ENCODE results near the gene ATP8A2. TPM values are rescaled to one million over a fixed set of nuclear protein-coding genes. Genes with fewer than 3 reads are reported as not detected.

Gene ATP8A2
- total RNA-seq, 1 experiment from 2014 or later, result 0.26 TPM

DNA sequence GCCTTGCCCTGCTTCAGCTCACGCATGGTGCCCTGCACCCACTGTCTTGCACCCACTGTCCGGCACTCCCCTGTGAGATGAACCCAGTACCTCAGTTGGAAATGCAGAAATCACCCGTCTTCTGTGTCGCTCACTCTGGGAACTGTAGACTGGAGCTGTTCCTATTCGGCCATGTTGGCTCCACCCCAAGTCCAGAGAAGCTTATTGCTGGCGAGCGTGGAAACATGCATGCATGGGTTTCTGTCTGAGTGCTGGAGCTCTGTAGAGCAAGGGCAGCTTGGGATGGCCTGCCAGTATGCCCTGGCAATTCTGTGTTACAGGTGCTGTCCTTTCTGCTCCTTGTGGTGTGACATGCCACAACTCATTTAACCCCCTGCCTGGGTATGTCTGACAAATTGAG is 527.2 kb downstream of the ATP8A2 start:
- H3K27ac Mint-ChIP-seq (ENCODE audit: low read depth, unreplicated experiment), result no peak overlapping the region
- no TSS peak for BruUV-seq (replicated peaks)
- POLR2A ChIA-PET, result interaction anchor here (0.6 to 0.7 kb wide), 2 partner anchors 38 to 64 kb away, joined by 3 to 4 read pairs; no protein-coding TSS in a partner anchor
- H3K9me3 Mint-ChIP-seq (ENCODE audit: unreplicated experiment), result peaks cover 9% of the 10 kb centered on the region
- intact Hi-C loops (cut with micrococcal nuclease), result no loop called here
- TF ChIP-seq, protein P1, sequence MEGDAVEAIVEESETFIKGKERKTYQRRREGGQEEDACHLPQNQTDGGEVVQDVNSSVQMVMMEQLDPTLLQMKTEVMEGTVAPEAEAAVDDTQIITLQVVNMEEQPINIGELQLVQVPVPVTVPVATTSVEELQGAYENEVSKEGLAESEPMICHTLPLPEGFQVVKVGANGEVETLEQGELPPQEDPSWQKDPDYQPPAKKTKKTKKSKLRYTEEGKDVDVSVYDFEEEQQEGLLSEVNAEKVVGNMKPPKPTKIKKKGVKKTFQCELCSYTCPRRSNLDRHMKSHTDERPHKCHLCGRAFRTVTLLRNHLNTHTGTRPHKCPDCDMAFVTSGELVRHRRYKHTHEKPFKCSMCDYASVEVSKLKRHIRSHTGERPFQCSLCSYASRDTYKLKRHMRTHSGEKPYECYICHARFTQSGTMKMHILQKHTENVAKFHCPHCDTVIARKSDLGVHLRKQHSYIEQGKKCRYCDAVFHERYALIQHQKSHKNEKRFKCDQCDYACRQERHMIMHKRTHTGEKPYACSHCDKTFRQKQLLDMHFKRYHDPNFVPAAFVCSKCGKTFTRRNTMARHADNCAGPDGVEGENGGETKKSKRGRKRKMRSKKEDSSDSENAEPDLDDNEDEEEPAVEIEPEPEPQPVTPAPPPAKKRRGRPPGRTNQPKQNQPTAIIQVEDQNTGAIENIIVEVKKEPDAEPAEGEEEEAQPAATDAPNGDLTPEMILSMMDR (IDR thresholded peaks at IDR 0.05; ENCODE audit: unreplicated experiment), result no peak
- CTCF ChIA-PET, result interaction anchor here (0.6 kb wide), 1 partner anchor 496 kb away, joined by 3 read pairs; no protein-coding TSS in a partner anchor
- peaks cover 19% of the 10 kb centered on the region for H3K4me1 Mint-ChIP-seq (ENCODE audit: insufficient read depth, unreplicated experiment)
- H3K4me3 Mint-ChIP-seq (ENCODE audit: unreplicated experiment), result no peak overlapping the region
- H3K27me3 Mint-ChIP-seq (ENCODE audit: insufficient read depth, unreplicated experiment), result no peaks in the 10 kb centered on the region
- DNase-seq (ENCODE audit: unreplicated experiment), result no peak
- H3K36me3 Mint-ChIP-seq (ENCODE audit: insufficient read depth, unreplicated experiment), result peaks cover 6% of the 10 kb centered on the region

DNA sequence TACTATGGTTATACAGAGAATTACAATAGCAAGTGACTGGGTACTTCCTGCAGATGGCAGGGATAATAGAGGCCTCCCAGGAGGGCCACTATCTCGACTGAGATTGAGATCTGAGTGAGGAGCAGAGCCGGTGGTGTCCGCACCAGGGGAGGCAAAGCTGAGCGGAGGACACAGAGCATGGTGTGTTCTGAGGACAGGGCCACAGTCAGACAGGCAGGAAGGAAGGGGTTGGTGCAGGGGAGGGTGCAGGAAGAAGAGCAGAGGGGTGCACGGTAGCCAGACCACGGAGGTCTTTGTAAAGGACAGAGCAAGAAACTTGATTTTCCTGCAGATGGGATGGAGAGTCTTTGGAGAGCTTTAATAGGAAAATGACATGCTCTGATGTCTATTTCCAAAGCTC is 527.7 kb downstream of the ATP8A2 start:
- Mint-ChIP-seq H3K36me3 (ENCODE audit: insufficient read depth, unreplicated experiment) (peaks cover 6% of the 10 kb centered on the region), H3K4me1 (ENCODE audit: insufficient read depth, unreplicated experiment) (peaks cover 19% of the 10 kb centered on the region), H3K4me3 (ENCODE audit: unreplicated experiment) (no peak overlapping the region), H3K9me3 (ENCODE audit: unreplicated experiment) (peaks cover 9% of the 10 kb centered on the region), H3K27me3 (ENCODE audit: insufficient read depth, unreplicated experiment) (no peaks in the 10 kb centered on the region), H3K27ac (ENCODE audit: low read depth, unreplicated experiment) (peak overlapping the region; percentile 80)
- TF ChIP-seq, protein P1 (IDR thresholded peaks at IDR 0.05; ENCODE audit: unreplicated experiment), result no peak
- POLR2A ChIA-PET, result interaction anchor here (0.6 to 1.3 kb wide), 4 partner anchors 9 to 65 kb away, joined by 3 to 4 read pairs (median 4); no protein-coding TSS in a partner anchor
- BruUV-seq (replicated peaks), result no TSS peak
- intact Hi-C loops (cut with micrococcal nuclease), result no loop called here
- no peak for DNase-seq (ENCODE audit: unreplicated experiment)
- CTCF ChIA-PET, result interaction anchor here (0.6 kb wide), 2 partner anchors 108 to 495 kb away, joined by 3 read pairs; no protein-coding TSS in a partner anchor

DNA sequence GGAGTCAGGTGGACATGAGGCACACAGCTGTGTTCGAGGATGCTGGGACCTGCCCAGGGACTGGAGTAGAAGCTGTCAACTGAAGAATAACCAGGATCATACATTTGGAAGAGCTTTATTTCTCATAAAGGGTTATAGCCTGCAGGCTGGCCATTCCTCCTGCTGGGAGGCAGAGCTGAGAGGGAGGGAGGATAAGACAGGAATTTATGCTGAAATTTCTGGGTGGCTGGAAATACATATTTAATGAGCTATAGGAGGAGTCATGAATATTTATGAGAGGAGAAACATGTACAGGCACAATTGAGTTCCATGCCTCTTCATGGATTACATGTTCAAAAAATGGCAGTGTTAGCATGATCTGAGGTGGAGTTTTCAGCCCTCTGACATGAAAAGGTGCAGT is 528.2 kb downstream of the ATP8A2 start:
- Mint-ChIP-seq H3K27me3 (ENCODE audit: insufficient read depth, unreplicated experiment) (no peaks in the 10 kb centered on the region), H3K4me3 (ENCODE audit: unreplicated experiment) (no peak overlapping the region), H3K9me3 (ENCODE audit: unreplicated experiment) (peaks cover 9% of the 10 kb centered on the region), H3K4me1 (ENCODE audit: insufficient read depth, unreplicated experiment) (peaks cover 19% of the 10 kb centered on the region), H3K27ac (ENCODE audit: low read depth, unreplicated experiment) (peak overlapping the region; percentile 80), H3K36me3 (ENCODE audit: insufficient read depth, unreplicated experiment) (peaks cover 6% of the 10 kb centered on the region)
- ChIA-PET CTCF (interaction anchor here (0.6 kb wide), 1 partner anchor 107 kb away, joined by 3 read pairs; no protein-coding TSS in a partner anchor), POLR2A (interaction anchor here (1.2 to 1.3 kb wide), 2 partner anchors 9 to 13 kb away, joined by 3 to 4 read pairs; no protein-coding TSS in a partner anchor)
- TF ChIP-seq, protein P1 (IDR thresholded peaks at IDR 0.05; ENCODE audit: unreplicated experiment), result no peak
- intact Hi-C loops (cut with micrococcal nuclease), result loop anchor here (10.0 kb wide), 1 partner anchor 165 kb away; no protein-coding TSS in a partner anchor
- no TSS peak for BruUV-seq (replicated peaks)
- DNase-seq (ENCODE audit: unreplicated experiment), result no peak

DNA sequence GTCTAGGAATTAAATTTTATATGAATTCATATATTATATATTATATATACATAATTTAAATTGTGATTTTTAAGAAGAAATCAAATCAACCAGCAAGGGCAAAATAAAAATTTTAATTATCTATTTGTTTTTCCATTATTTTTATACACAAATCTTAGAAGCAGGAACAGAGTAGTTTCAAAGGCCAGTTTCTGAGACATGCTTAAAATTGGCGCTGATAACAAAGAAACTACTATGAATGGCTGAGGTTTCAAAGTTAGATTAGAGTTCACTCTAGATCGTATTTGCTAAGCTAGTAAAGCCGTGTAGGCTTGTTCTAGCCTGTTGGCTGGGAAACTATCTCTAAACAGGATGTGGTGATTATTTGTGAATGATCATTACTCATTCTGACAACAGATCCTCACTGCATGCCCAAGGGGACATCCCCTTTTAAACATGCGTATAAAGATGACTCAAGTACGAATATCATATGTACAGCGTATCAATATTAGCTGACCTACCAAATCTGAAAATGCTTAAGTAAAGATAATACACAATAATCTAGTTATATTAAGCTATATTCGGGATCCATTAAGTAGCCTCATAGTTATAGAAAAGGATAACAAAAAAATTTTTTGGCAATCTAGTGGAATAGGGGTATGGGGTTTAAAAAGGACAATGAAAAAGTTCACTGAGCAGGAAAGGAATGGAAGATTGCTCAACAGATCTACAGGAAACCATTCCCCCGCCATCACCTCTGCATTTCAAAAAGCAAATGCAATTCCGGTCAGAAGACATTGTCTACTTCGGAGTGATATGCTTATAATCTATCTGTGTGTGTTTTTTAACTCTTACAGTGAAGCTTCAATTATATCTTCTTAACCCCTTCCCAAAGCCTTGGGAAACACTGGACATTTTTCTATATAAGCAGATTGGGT is 529.9 kb downstream of the ATP8A2 start:
- Mint-ChIP-seq H3K27me3 (ENCODE audit: insufficient read depth, unreplicated experiment) (no peaks in the 10 kb centered on the region), H3K9me3 (ENCODE audit: unreplicated experiment) (peaks cover 9% of the 10 kb centered on the region), H3K4me3 (ENCODE audit: unreplicated experiment) (no peak overlapping the region), H3K4me1 (ENCODE audit: insufficient read depth, unreplicated experiment) (peaks cover 19% of the 10 kb centered on the region), H3K36me3 (ENCODE audit: insufficient read depth, unreplicated experiment) (peaks cover 6% of the 10 kb centered on the region), H3K27ac (ENCODE audit: low read depth, unreplicated experiment) (peak overlapping the region; percentile 80)
- CTCF ChIA-PET, result no interaction called here
- POLR2A ChIA-PET, result interaction anchor here (0.6 to 2.4 kb wide), 9 partner anchors 9 to 242 kb away, joined by 3 to 10 read pairs (median 3); no protein-coding TSS in a partner anchor
- intact Hi-C loops (cut with micrococcal nuclease), result loop anchor here (10.0 kb wide), 1 partner anchor 163 kb away; no protein-coding TSS in a partner anchor
- TF ChIP-seq, protein P1 (IDR thresholded peaks at IDR 0.05; ENCODE audit: unreplicated experiment), result no peak
- TSS peak; percentile 44 for BruUV-seq (replicated peaks)
- DNase-seq (ENCODE audit: unreplicated experiment), result peak; percentile 91

Data from MCF 10A (cell line).